ENCODE results near the gene RPL10. TPM values are rescaled to one million over a fixed set of nuclear protein-coding genes. Genes with fewer than 3 reads are reported as not detected.

Gene RPL10
- total and polyA plus RNA-seq, 2 of the 13 experiments (the other 11 are each of a cell fraction or from before 2014, with no cell fraction given), result 2,381 to 4,713 TPM

DNA sequence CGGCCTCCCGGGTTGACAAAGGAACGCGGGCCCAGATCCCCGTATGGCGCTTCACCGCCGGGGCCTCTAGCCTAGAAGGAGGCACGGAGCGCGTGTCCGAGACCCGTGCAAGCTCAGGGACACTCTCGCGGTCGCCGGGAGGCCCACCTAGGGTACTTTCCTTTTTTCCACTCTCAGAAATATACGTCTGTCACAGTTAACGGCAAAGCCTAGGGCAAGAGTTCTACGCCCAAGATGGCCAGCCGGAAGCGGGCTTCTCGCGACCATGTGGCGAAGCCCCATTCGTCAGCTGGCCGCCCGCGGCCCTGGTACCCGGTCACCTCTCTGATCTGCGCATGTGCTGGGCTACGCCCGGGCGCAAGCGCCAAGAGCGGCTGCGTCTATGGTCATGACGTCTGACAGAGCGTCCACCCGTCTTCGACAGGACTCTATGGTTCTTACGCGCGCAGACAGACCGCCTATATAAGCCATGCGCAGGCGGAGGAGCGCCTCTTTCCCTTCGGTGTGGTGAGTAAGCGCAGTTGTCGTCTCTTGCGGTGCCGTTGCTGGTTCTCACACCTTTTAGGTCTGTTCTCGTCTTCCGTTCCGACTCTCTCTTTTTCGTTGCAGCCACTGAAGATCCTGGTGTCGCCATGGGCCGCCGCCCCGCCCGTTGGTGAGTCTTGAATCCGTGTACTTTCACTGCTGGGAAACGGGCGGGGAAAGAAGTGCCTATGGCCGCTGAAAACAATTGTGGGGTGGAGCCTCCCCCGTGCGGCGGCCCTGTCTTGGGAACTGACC lies at the start of gene RPL10 (continued):
- TF ChIP-seq, protein P1, sequence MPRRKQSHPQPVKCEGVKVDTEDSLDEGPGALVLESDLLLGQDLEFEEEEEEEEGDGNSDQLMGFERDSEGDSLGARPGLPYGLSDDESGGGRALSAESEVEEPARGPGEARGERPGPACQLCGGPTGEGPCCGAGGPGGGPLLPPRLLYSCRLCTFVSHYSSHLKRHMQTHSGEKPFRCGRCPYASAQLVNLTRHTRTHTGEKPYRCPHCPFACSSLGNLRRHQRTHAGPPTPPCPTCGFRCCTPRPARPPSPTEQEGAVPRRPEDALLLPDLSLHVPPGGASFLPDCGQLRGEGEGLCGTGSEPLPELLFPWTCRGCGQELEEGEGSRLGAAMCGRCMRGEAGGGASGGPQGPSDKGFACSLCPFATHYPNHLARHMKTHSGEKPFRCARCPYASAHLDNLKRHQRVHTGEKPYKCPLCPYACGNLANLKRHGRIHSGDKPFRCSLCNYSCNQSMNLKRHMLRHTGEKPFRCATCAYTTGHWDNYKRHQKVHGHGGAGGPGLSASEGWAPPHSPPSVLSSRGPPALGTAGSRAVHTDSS (CRISPR knock-in tag; conservative IDR thresholded peaks at IDR 0.05), result no peak
- TF ChIP-seq, protein P2, sequence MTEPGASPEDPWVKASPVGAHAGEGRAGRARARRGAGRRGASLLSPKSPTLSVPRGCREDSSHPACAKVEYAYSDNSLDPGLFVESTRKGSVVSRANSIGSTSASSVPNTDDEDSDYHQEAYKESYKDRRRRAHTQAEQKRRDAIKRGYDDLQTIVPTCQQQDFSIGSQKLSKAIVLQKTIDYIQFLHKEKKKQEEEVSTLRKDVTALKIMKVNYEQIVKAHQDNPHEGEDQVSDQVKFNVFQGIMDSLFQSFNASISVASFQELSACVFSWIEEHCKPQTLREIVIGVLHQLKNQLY (CRISPR knock-in tag; IDR thresholded peaks at IDR 0.05), result no peak
- peak; percentile 58; the same call in 1 of the 2 replicates for TF ChIP-seq HNRNPL (IDR thresholded peaks at IDR 0.05; ENCODE audit: low read depth, low read length)
- TF ChIP-seq, protein P3, sequence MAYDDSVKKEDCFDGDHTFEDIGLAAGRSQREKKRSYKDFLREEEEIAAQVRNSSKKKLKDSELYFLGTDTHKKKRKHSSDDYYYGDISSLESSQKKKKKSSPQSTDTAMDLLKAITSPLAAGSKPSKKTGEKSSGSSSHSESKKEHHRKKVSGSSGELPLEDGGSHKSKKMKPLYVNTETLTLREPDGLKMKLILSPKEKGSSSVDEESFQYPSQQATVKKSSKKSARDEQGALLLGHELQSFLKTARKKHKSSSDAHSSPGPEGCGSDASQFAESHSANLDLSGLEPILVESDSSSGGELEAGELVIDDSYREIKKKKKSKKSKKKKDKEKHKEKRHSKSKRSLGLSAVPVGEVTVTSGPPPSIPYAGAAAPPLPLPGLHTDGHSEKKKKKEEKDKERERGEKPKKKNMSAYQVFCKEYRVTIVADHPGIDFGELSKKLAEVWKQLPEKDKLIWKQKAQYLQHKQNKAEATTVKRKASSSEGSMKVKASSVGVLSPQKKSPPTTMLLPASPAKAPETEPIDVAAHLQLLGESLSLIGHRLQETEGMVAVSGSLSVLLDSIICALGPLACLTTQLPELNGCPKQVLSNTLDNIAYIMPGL (CRISPR knock-in tag; IDR thresholded peaks at IDR 0.05; ENCODE audit: borderline replicate concordance in 1 of 2, low read depth in 1 of 2), result peak in 1 of 2 experiments; percentile 49; a peak in 1 of 4 replicates
- TF ChIP-seq ZNF205 (CRISPR knock-in tag; IDR thresholded peaks at IDR 0.05), result peak; percentile 65; the same call in 1 of the 2 replicates
- TF ChIP-seq, protein P4, sequence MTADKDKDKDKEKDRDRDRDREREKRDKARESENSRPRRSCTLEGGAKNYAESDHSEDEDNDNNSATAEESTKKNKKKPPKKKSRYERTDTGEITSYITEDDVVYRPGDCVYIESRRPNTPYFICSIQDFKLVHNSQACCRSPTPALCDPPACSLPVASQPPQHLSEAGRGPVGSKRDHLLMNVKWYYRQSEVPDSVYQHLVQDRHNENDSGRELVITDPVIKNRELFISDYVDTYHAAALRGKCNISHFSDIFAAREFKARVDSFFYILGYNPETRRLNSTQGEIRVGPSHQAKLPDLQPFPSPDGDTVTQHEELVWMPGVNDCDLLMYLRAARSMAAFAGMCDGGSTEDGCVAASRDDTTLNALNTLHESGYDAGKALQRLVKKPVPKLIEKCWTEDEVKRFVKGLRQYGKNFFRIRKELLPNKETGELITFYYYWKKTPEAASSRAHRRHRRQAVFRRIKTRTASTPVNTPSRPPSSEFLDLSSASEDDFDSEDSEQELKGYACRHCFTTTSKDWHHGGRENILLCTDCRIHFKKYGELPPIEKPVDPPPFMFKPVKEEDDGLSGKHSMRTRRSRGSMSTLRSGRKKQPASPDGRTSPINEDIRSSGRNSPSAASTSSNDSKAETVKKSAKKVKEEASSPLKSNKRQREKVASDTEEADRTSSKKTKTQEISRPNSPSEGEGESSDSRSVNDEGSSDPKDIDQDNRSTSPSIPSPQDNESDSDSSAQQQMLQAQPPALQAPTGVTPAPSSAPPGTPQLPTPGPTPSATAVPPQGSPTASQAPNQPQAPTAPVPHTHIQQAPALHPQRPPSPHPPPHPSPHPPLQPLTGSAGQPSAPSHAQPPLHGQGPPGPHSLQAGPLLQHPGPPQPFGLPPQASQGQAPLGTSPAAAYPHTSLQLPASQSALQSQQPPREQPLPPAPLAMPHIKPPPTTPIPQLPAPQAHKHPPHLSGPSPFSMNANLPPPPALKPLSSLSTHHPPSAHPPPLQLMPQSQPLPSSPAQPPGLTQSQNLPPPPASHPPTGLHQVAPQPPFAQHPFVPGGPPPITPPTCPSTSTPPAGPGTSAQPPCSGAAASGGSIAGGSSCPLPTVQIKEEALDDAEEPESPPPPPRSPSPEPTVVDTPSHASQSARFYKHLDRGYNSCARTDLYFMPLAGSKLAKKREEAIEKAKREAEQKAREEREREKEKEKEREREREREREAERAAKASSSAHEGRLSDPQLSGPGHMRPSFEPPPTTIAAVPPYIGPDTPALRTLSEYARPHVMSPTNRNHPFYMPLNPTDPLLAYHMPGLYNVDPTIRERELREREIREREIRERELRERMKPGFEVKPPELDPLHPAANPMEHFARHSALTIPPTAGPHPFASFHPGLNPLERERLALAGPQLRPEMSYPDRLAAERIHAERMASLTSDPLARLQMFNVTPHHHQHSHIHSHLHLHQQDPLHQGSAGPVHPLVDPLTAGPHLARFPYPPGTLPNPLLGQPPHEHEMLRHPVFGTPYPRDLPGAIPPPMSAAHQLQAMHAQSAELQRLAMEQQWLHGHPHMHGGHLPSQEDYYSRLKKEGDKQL (CRISPR knock-in tag; IDR thresholded peaks at IDR 0.05; ENCODE audit: low read depth), result no peak
- TF ChIP-seq ZNF367 (CRISPR knock-in tag; IDR thresholded peaks at IDR 0.05; ENCODE audit: borderline replicate concordance), result no peak; the same call in 1 of the 2 replicates
- peak; percentile 49; the same call in 1 of the 2 replicates for TF ChIP-seq ZSCAN21 (CRISPR knock-in tag; IDR thresholded peaks at IDR 0.05; ENCODE audit: borderline replicate concordance)
- no peak for TF ChIP-seq ZNF615 (CRISPR knock-in tag; IDR thresholded peaks at IDR 0.05; ENCODE audit: borderline replicate concordance)
- TF ChIP-seq ZNF547 (CRISPR knock-in tag; IDR thresholded peaks at IDR 0.05), result no peak
- no peak for TF ChIP-seq ZSCAN12 (CRISPR knock-in tag; IDR thresholded peaks at IDR 0.05)
- no peak for TF ChIP-seq ZNF10 (CRISPR knock-in tag; IDR thresholded peaks at IDR 0.05; ENCODE audit: borderline replicate concordance, low read depth)
- TF ChIP-seq, protein P5, sequence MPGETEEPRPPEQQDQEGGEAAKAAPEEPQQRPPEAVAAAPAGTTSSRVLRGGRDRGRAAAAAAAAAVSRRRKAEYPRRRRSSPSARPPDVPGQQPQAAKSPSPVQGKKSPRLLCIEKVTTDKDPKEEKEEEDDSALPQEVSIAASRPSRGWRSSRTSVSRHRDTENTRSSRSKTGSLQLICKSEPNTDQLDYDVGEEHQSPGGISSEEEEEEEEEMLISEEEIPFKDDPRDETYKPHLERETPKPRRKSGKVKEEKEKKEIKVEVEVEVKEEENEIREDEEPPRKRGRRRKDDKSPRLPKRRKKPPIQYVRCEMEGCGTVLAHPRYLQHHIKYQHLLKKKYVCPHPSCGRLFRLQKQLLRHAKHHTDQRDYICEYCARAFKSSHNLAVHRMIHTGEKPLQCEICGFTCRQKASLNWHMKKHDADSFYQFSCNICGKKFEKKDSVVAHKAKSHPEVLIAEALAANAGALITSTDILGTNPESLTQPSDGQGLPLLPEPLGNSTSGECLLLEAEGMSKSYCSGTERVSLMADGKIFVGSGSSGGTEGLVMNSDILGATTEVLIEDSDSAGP (CRISPR knock-in tag; IDR thresholded peaks at IDR 0.05; ENCODE audit: borderline replicate concordance), result peak; percentile 74; the same call in 1 of the 2 replicates
- peak in 1 of 2 experiments; percentile 51; a peak in 1 of 4 replicates for TF ChIP-seq KLF16 (CRISPR knock-in tag; IDR thresholded peaks at IDR 0.05)
- peak; percentile 31 for TF ChIP-seq U2AF1 (optimal IDR thresholded peaks at IDR 0.05; ENCODE audit: low read depth, low read length)
- TF ChIP-seq BHLHE40 (IDR thresholded peaks at IDR 0.05; ENCODE audit: low read length), result 0 out of 2 replicates have a peak, but pooled peaks have one; percentile 19

All from HepG2 (cell line).